NOMO-1 (cell line): ENCODE measurements around the gene ATRIP.

ENCODE experiments used
- DNase-seq, 2 experiments: peaks; one replicate each; lab custom pipeline; 2025; ENCODE audit not compliant: unreplicated experiment in 2 of 2; lab: John Stamatoyannopoulos, UW

ATRIP gene

GRCh38 chr3:48423241-48423882, 23.2 kb upstream of the ATRIP start:
- DNase-seq: no peak

- DNase-seq: no peak
Observed at GRCh38 chr3:48423883-48424695, 22.4 kb upstream of the ATRIP start.

- no peak for DNase-seq
Observed at GRCh38 chr3:48425281-48425812, 21.2 kb upstream of the ATRIP start.

- no peak for DNase-seq
Observed at GRCh38 chr3:48426401-48426909, 20.1 kb upstream of the ATRIP start.

- no peak for DNase-seq
Observed at GRCh38 chr3:48426944-48427629, 19.4 kb upstream of the ATRIP start.

- DNase-seq: no peak
Observed at GRCh38 chr3:48427630-48427962, 18.9 kb upstream of the ATRIP start.

- no peak for DNase-seq
Observed at GRCh38 chr3:48428088-48428571, 18.4 kb upstream of the ATRIP start.

- no peak for DNase-seq
Observed at GRCh38 chr3:48428572-48429316, 17.8 kb upstream of the ATRIP start.

GRCh38 chr3:48429317-48429959, 17.1 kb upstream of the ATRIP start:
- DNase-seq: no peak

GRCh38 chr3:48429960-48430707, 16.4 kb upstream of the ATRIP start, which contains the start of gene PLXNB1:
PLXNB1 (minus strand) TSS chr3:48430086; CDS start chr3:48424611, 5,475 bp downstream.
- no peak for DNase-seq

GRCh38 chr3:48430708-48431101, 15.8 kb upstream of the ATRIP start:
- no peak for DNase-seq

- no peak for DNase-seq
Observed at GRCh38 chr3:48431224-48432029, 15.1 kb upstream of the ATRIP start.

GRCh38 chr3:48432411-48433371, 13.8 kb upstream of the ATRIP start:
- no peak for DNase-seq

GRCh38 chr3:48433472-48434118, 12.9 kb upstream of the ATRIP start:
- DNase-seq: no peak

GRCh38 chr3:48434591-48435222, 11.8 kb upstream of the ATRIP start:
- DNase-seq: no peak

- DNase-seq: no peak
Observed at GRCh38 chr3:48435223-48435595, 11.3 kb upstream of the ATRIP start.
